Breast epithelium (tissue), 3 donors: ENCODE results near the gene DNPEP.

Experiments used
- POLR2A ChIP-seq: fragments of 450-650 bp; IDR thresholded peaks from one replicate; pipeline ENCODE4 v1.6.1; 2016; ENCODE audit warnings: antibody characterized with exemption, mild to moderate bottlenecking, moderate library complexity
- POLR2AphosphoS5 ChIP-seq, 3 donors: sonication (generic); formaldehyde crosslinking; IDR thresholded peaks; one replicate each; pipeline ENCODE4 v1.6.1; 2017; ENCODE audit warnings: antibody characterized with exemption in 3 of 3
- TF ChIP-seq, protein P1 (sequence below), 3 donors: fragments of 450-650 bp; IDR thresholded peaks; one replicate each; pipeline ENCODE4 v1.5.1; 2016 to 2017; ENCODE audit warnings: antibody characterized with exemption in 3 of 3, mild to moderate bottlenecking in 3 of 3, moderate library complexity in 3 of 3

DNA sequence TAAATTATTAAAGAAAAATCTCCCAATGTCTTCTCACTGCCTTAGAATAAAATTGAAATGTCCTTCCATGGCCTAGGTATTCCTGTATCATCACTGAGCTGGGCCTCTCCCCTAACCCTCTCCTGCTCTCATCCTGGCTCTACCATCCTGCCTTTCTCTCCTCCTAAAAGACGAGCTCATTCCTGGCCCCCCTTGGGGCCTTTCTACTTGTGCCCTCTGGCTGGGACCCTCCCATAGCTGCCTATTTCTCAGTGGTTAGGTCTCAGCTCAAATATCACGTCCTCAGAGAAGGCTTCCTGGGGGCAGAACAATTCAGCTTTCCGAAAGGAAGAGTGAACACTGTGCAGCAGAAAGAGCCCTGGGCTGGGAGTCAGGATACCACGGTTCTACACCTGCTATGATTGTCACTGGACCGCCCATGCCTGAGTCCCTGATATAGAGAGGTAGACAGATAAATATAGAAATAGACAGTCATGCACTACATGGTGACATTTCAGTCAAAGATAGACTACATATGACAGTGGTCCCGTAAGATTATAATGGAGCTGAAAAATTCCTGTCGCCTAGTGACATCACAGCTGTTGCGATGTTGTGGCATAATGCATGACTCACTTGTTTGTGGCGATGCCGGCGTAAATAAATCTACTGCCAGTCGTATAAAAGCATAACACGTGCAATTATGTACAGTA is 9.4 kb downstream of the DNPEP start:
- TF ChIP-seq, protein P1, sequence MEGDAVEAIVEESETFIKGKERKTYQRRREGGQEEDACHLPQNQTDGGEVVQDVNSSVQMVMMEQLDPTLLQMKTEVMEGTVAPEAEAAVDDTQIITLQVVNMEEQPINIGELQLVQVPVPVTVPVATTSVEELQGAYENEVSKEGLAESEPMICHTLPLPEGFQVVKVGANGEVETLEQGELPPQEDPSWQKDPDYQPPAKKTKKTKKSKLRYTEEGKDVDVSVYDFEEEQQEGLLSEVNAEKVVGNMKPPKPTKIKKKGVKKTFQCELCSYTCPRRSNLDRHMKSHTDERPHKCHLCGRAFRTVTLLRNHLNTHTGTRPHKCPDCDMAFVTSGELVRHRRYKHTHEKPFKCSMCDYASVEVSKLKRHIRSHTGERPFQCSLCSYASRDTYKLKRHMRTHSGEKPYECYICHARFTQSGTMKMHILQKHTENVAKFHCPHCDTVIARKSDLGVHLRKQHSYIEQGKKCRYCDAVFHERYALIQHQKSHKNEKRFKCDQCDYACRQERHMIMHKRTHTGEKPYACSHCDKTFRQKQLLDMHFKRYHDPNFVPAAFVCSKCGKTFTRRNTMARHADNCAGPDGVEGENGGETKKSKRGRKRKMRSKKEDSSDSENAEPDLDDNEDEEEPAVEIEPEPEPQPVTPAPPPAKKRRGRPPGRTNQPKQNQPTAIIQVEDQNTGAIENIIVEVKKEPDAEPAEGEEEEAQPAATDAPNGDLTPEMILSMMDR (IDR thresholded peaks at IDR 0.05) = no peak
- TF ChIP-seq POLR2A (no peak), POLR2AphosphoS5 (IDR thresholded peaks at IDR 0.05) (no peak)
